ENCODE results near the gene ZNF304. TPM values are rescaled to one million over a fixed set of nuclear protein-coding genes. Genes with fewer than 3 reads are reported as not detected.
A peak's percentile ranks its signal among the peaks of the same experiment; 100 is the strongest.

ZNF304 gene
- total RNA-seq, 1 donor from 2014 or later: 15.7 TPM

GRCh38 chr19:57389730-57390598 lies 38.9 kb downstream of the ZNF304 start, which contains the start of gene ZNF548:
Gene ZNF548 (plus strand): TSS chr19:57389854. CDS start chr19:57390100, 246 bp downstream.
- Mint-ChIP-seq H3K4me1 (ENCODE audit: unreplicated experiment) (peaks cover 18% of the 10 kb centered on the region), H3K9me3 (ENCODE audit: unreplicated experiment) (no peaks in the 10 kb centered on the region), H3K27ac (ENCODE audit: unreplicated experiment) (peak within 1 kb of the TSS; percentile 94), H3K27me3 (ENCODE audit: unreplicated experiment) (peaks cover 6% of the 10 kb centered on the region), H3K36me3 (ENCODE audit: low read depth, unreplicated experiment) (peaks cover 13% of the 10 kb centered on the region), H3K4me3 (ENCODE audit: unreplicated experiment) (peak within 1 kb of the TSS; percentile 96)
- TF ChIP-seq CTCF (IDR thresholded peaks at IDR 0.05; ENCODE audit: unreplicated experiment): no peak
- DNase-seq (ENCODE audit: low spot score): peak; percentile 96

GRCh38 chr19:57395710-57396109 lies 44.6 kb downstream of the ZNF304 start:
- Mint-ChIP-seq H3K27ac (ENCODE audit: unreplicated experiment) (peak overlapping the region; percentile 80), H3K27me3 (ENCODE audit: unreplicated experiment) (peaks cover 7% of the 10 kb centered on the region), H3K36me3 (ENCODE audit: low read depth, unreplicated experiment) (peaks cover 62% of the 10 kb centered on the region), H3K4me3 (ENCODE audit: unreplicated experiment) (peak overlapping the region; percentile 65), H3K9me3 (ENCODE audit: unreplicated experiment) (peaks cover 3% of the 10 kb centered on the region), H3K4me1 (ENCODE audit: unreplicated experiment) (peaks cover 28% of the 10 kb centered on the region)
- no peak for TF ChIP-seq CTCF (IDR thresholded peaks at IDR 0.05; ENCODE audit: unreplicated experiment)
- no peak for DNase-seq (ENCODE audit: low spot score)

GRCh38 chr19:57398868-57399267 lies 47.8 kb downstream of the ZNF304 start:
- Mint-ChIP-seq H3K4me3 (ENCODE audit: unreplicated experiment) (peak overlapping the region; percentile 77), H3K4me1 (ENCODE audit: unreplicated experiment) (peaks cover 24% of the 10 kb centered on the region), H3K36me3 (ENCODE audit: low read depth, unreplicated experiment) (peaks cover 72% of the 10 kb centered on the region), H3K27ac (ENCODE audit: unreplicated experiment) (no peak overlapping the region), H3K27me3 (ENCODE audit: unreplicated experiment) (peaks cover 7% of the 10 kb centered on the region), H3K9me3 (ENCODE audit: unreplicated experiment) (peaks cover 3% of the 10 kb centered on the region)
- no peak for TF ChIP-seq CTCF (IDR thresholded peaks at IDR 0.05; ENCODE audit: unreplicated experiment)
- DNase-seq (ENCODE audit: low spot score): no peak

DNA sequence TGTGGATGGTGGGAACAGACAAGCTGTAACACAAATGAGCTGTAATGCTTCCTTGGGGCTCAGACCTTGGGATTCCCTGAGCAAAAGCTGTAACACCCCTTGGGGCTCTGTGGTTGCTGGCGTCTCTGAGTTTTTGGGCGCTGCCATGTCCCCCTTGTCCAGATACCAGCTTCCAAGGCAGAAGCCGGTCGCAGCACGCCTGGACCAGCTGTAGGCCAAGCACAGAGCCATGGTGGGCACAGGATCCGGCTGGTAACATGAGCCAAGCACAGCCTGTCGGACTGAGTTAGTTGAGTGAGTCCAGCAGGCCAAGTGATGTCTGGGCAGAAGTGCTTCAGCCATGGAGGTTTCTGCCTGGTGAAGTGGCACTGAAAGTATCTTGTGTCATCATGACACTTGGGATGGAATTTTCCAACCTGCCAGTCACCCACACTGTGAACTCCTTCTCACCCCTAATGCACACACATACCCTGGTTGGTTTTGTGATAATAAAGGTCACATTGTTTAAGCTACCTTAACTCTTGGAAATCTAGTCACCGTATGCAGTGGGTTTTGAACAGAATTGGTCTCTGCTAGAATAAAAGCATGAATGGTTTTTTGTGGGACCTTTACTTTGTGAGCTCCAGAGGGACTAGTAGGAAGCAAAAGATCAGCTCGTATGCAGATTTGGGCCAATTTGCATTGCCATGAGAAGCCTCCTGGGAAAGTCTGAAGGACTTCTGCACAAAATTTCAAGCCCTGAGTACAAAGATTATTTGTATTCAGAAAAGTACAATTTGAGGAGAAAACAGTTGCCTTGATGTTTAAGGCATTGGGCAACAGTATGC lies 52.9 kb downstream of the ZNF304 start:
- no peaks in the 10 kb centered on the region for H3K27me3 Mint-ChIP-seq (ENCODE audit: unreplicated experiment)
- H3K4me1 Mint-ChIP-seq (ENCODE audit: unreplicated experiment): no peaks in the 10 kb centered on the region
- no peak for TF ChIP-seq CTCF (IDR thresholded peaks at IDR 0.05; ENCODE audit: unreplicated experiment)
- no peaks in the 10 kb centered on the region for H3K9me3 Mint-ChIP-seq (ENCODE audit: unreplicated experiment)
- H3K4me3 Mint-ChIP-seq (ENCODE audit: unreplicated experiment): no peak overlapping the region
- peaks cover 27% of the 10 kb centered on the region for H3K36me3 Mint-ChIP-seq (ENCODE audit: low read depth, unreplicated experiment)
- H3K27ac Mint-ChIP-seq (ENCODE audit: unreplicated experiment): no peak overlapping the region
- DNase-seq (ENCODE audit: low spot score): no peak

Data from endothelial cell (in vitro differentiated cells).